Lung microvascular endothelial cell (primary cell): ENCODE measurements around the gene ORC4. TPM values are rescaled to one million over a fixed set of nuclear protein-coding genes. Genes with fewer than 3 reads are reported as not detected.
"Not testable (repeated sequence)": the region's sequence is repeated elsewhere in the genome, so short reads cannot be mapped to it uniquely, and the experiment has no call there.

Source experiments
- DNase-seq, 2 donors: peaks; one replicate each; pipeline versions ENCODE4 v3.0.0 to v3.0.0-alpha.2; 2010; ENCODE audit warnings: low read depth in 2 of 2
- total RNA-seq: library from RNA; depleted of rRNA; stranded (reverse); fragments of >200 nt; gene quantifications from 2 replicates; pipeline ENCODE4 v1.2.1, GENCODE V29; 2014

ORC4 gene
- total RNA-seq, 1 donor from 2014 or later: 18.3 TPM

GRCh38 chr2:148014616-148015015 is 5.9 kb downstream of the ORC4 start:
- DNase-seq: no peak

GRCh38 chr2:148013876-148014275 is 6.7 kb downstream of the ORC4 start:
- no peak for DNase-seq

- not testable (repeated sequence) for DNase-seq
These were observed 12.1 kb downstream of the ORC4 start for GRCh38 chr2:148008411-148008810.

GRCh38 chr2:148007219-148007900 is 13.2 kb downstream of the ORC4 start:
- DNase-seq: no peak

GRCh38 chr2:148006249-148007007 is 14.1 kb downstream of the ORC4 start:
- DNase-seq: no peak

GRCh38 chr2:148002420-148002819 is 18.1 kb downstream of the ORC4 start:
- DNase-seq: not testable (repeated sequence)

- no peak for DNase-seq
These were observed 20.4 kb downstream of the ORC4 start for GRCh38 chr2:148000095-148000494.

GRCh38 chr2:147999126-147999525 is 21.4 kb downstream of the ORC4 start:
- no peak for DNase-seq

- no peak for DNase-seq
These were observed 22.3 kb downstream of the ORC4 start for GRCh38 chr2:147998203-147998602.

GRCh38 chr2:147996828-147997227 is 23.7 kb downstream of the ORC4 start:
- no peak for DNase-seq

GRCh38 chr2:147994965-147995364 is 25.6 kb downstream of the ORC4 start:
- not testable (repeated sequence) for DNase-seq

- DNase-seq: peak; percentile 71 to 73
These were observed 30.6 kb downstream of the ORC4 start for GRCh38 chr2:147989809-147990403.

- DNase-seq: no peak
These were observed 31.4 kb downstream of the ORC4 start for GRCh38 chr2:147989102-147989501.

GRCh38 chr2:147980940-147981528 is 39.5 kb downstream of the ORC4 start:
- DNase-seq: peak in 1 of 2 donors; percentile 43

- no peak for DNase-seq
These were observed 42.9 kb downstream of the ORC4 start for GRCh38 chr2:147977679-147978078.

- no peak for DNase-seq
These were observed 44.4 kb downstream of the ORC4 start for GRCh38 chr2:147976102-147976501.

- no peak for DNase-seq
These were observed 52.0 kb downstream of the ORC4 start for GRCh38 chr2:147968571-147968970.

- no peak for DNase-seq
These were observed 68.4 kb downstream of the ORC4 start for GRCh38 chr2:147952118-147952517.

- peak; percentile 11 to 45 for DNase-seq
These were observed 74.9 kb downstream of the ORC4 start for GRCh38 chr2:147945660-147946059.

GRCh38 chr2:147939313-147939712 is 81.2 kb downstream of the ORC4 start:
- no peak for DNase-seq

- peak; percentile 39 to 57 for DNase-seq
These were observed 82.7 kb downstream of the ORC4 start for GRCh38 chr2:147937744-147938349.
